ENCODE results near the gene BDNF.
"Not testable (repeated sequence)": the region's sequence is repeated elsewhere in the genome, so short reads cannot be mapped to it uniquely, and the experiment has no call there.

The BDNF gene

DNA sequence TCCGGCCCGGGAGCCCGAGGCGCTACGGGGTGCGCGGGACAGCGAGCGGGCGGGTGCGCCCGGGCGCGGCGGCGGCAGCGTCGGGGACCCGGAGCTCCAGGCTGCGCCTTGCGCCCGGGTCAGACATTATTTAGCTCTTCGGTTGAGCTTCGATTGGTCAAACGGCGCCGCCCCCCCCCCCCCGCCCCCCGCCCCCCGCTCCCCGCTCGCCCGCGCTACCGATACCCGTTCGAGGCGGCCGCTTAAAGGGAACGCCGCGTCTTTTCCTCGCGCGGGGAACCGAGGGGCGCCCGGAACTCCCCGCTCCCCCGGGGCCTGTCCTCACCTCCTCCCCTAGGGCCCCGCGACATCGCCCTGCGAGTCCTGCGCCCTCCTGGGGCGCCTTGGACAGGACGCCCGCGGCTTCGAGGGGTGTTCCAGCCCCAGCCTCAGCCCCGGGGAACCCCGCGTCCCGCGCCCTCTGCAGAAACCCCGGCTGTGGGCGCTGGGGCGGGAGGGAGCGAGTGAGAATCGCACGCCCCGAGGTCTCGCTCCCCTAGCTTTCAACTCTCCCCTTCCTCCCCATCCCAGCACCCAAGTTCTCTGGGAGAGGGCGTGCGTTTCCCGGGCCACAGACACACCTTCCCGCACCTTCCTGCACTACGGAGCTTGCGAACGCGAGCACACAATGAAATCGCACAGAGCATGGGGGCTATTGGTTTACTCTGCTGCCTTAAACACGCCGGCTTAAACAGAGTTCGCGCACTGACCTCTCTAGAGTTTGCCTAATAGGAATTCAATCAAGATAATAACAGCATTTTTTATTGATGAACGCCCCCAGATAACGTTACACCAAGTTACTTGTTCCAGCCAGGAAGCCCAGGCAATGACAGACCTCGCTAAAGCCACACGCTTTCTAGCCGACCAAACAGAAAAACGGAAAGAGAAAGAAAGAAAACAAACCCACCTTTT lies at the start of gene BDNF:
Gene BDNF, minus strand, starts transcription at position 105 of the 951 bp plus-strand sequence. CDS start 41,891 bp downstream, outside the sequence.
- peak in 1 of 2 experiments; percentile 25 for DNase-seq

DNA sequence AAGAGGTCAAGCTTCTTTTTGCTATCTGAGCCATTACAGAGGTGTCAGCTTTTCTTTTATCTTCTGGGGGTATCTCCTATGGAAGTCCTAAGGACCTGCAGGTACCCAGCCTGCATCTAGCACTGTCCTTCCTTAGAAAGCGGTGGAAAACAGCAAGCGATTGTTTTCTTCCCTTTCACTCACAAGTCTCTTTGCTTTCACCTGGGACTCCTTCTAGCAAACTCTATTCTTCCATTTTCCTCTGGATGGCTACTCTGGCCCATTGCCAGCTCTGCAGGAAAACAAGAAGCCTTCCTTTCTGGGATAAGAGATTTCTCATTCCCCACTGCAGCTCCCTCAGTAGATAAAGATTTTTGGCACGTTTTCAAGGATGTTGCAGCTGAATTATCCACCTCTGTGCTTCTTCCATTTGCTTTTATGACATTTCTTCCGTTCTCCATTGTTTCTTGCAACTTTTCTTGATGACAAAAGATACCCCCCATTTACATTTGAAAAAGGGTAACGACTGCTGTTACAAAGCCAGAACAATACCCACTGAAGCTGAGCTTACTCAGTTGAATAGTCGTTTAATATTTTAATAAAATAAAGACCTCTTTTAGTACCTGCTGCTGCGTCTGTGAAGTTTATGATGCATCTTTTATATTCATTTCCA lies 40.2 kb upstream of the BDNF start:
- DNase-seq, result no peak

DNA sequence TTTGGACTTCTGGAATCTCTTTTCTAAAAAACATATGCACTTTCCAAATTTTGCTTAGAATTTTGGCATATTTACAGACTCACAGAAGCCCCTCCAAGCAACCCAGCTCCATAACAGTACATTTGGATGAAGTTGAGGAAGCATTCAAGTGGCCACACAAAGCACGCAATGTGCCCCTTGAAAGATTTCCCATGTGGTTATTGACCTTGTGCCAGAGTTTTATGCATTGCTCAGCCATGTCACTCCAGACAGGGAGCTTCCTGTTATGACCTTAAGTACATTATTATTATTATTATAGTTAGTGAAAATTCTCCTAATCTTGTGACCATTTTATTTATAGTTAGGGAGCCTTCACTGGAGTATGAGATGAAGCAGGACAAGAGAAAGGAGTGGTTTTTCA lies 35.0 kb upstream of the BDNF start:
- no peak for DNase-seq

DNA sequence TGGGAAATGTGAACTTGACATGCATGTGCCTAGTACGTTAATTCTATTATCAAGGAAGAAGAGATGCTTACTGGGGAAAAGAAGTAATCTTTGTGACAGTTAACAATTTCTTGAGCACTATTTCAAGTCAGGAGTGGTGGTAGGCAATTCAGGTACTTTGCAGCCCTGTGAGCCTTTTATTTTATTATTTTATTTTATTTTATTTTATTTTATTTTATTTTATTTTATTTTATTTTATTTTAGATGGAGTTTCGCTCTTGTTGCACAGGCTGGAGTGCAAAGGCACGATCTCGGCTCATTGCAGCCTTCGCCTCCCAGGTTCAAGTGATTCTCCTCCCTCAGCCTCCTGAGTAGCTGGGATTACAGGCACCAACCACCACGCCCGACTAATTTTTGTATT lies 31.5 kb upstream of the BDNF start:
- not testable (repeated sequence) for DNase-seq

DNA sequence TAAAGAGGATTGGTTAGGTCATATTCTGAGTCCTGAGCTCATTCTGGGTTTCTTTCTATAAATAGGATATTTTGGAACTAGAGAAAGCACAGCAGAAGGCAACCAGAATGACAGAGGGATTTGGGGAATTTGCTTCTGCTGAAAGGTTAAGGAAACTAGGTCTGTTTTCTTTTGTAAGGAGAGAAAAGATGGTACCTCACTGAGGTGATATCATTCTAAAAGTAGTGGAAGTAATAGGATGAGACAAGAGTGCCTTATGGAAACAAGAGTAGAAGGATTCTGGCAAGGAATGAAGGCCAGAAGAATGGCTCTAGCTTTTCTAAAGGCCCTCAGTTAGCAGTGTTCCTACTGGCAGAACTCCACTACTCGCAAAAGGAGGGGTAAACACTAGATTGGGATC lies 26.7 kb upstream of the BDNF start:
- DNase-seq, result no peak

DNA sequence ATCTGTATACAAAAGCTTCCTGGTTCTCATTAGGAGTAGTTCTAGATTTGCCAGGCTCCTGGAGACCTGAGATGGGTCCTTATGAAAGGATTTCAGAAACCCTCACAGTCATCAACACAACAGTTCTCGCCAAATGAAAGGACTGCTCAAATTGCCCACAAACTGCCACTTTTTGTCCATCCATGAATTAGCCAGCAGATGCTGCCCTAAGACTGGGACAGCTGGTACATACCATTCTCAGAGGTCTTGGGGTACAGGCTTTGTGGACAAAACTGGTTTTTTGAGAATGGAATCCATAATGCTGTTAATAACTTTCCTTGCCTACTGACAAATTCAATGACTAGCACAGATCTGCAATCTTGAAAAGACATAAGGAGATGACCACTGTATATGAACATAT lies 23.4 kb upstream of the BDNF start:
- DNase-seq, result no peak

DNA sequence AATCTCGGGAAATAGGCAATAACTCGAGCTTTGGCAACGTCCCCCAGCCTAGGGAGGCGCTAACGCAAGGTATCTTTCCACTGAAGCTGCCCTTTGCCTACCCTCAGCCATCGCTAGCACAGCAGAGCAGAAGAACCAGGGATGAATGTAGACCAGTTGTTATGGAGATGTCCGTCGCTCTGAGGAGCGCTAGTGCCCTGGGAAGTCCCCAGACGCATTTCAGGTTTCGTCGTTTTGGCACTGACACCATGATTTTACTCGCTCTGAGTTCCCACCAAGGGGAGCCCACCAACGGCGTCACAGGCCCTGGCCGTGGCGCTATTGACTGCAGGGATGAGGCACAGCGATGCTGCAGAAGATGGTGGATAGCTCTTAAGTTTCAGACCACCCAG lies 22.7 kb upstream of the BDNF start:
- no peak for DNase-seq

DNA sequence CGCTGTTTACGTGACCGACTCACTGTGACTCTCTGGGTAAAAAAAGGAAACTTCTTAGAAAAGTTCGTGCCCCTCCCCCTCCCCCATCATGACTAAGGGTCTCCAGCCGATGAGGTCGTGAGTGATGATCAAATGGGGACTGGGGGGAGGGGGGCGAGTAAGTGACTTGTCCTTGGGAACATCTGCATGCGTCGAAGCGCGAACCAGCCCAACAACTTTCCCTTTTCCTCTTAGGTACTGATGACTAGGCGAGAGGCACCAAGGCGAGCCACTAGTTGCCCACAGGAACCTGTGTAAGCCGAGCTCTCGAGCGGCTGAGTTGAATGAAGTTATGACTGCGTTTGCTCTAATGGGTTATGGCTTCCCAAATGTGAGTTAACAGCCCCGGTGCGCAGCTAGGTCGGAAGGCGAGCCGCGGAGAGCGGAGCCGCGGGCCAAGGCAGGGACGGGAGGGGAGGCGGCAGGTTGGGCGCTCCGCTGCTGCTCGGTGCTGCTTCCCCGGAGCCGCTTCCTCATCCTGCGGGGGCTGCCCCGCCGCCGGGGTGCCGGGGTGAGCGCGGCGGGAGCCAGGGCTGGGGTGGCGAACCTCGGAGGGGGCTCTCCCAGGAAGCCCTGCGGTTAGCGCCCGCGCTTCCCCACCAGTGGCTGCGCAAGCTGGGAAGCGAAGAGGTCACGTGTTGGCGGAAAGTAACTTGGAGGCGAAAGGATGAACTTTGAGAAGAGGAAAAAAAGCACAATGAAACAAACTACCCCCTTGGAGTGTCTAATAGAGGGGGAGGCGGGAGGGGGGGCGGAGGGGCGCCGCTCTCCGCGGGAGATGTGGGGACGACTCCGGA lies 22.1 kb upstream of the BDNF start:
- DNase-seq, result peak; percentile 34 to 47

DNA sequence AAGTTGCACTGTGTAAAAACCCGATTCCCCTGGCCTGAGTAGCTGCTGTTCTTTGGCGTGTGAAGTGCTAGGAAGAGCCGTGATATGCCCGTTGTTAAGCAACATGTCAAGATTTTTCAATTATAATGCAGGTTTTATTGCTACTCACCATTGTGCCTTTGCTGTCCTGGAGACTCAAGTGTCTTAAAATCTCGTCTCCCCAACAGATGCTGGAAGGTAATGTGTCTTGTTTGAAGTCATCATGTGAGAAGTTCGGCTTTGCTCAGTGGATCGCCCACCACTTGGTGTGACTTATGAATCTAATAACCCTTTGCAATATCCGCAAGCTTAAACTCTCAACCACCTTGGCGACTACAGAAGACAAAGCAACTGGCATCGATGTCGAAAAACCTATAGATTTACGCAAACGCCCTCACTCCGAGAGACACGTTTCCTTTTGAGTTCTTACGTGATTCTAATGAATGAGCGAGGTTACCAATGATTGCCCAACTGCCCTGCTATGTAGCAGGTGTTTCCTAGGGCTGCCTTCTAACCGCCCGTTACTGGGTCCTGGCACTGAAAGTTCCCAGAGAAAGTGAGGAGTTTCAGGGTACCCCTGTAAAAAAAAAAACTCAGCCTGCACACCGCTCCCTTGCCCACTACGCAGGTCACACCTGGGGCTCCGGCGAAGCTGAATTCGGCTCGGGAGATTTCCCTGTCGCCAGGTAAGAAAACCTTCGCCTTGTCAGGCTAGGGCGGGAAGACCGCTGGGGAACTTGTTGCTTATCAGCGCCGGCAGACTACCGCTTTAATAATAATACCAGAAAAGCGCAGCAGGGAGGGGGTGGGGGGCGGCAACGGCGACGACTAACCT lies 21.2 kb upstream of the BDNF start:
- DNase-seq, result no peak

DNA sequence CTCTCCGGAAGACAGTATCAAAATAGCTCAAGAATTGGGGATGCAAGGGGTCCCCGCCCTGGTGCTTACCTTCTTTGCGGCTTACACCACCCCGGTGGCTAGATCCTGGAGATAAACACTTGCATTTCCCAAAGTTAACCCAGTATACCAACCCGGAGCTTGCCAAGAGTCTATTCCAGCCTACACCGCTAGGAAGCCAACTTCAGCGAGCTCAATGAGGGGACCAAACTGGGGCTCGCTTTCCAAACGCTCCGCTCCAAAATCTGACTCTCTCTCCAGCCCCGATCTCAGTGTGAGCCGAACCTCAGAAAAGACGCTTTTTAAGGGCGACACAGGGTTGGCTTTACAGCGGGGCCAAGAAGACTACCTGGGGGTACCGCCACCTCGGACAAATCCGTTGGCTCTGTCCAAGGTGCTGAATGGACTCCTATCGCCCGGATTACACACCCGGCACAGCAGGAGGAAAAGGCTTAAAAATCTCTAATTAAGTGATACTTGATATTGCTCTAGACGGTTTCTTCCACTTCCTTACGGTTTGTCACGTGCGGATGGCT lies 20.1 kb upstream of the BDNF start:
- DNase-seq, result no peak

DNA sequence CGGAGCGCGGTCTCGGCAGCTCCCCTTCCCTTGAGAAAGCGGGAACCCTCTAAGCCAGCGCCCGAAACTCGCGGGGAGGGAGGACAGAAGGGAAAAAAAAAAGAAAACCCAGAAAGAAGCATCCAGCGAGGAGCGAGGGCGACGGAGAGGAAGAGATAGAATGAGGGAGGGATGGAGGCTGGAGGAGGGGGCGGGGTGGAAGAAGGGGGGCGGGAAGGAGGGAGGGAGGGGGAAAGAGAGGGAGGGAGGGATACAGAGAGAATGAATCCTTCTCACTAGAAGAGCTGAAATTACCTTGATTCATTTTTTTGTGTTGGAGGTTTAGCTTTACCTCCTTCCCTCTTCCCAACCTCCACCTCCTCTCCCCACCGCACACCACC lies 19.3 kb upstream of the BDNF start:
- no peak for DNase-seq

DNA sequence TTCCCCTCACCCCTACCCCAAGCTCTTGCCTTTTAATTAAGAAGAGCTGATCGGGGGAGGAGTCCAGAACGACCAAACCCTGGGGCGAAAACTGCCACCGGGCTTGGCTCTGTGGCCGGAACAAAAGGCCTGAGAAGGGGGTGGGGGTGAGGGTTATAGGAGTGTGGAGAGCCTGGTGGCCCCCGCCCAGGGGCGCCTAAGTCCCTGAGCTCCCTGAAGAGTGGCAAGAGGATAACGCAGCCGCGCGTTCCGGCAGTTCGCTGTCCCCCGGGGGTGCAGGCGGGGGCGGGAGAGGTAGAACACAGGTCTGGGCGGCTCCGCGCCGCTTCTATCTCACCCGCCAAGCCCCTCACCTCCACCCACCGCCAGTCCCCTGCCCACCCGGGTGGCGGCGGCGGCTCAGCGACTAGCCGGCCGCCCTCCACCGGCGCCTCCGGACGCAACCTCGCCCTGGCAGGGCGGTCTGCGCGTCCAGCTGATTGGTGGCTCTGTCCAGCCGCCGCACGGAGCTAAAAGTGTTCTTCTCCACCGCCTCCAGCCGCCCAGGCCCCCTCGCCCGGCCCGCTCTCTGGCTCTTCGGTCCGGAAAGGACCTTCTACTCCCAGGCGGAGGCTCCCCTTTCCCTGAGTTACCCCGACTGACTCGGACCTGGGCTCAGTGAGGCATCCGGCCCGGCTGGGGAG lies 18.7 kb upstream of the BDNF start:
- DNase-seq, result no peak

DNA sequence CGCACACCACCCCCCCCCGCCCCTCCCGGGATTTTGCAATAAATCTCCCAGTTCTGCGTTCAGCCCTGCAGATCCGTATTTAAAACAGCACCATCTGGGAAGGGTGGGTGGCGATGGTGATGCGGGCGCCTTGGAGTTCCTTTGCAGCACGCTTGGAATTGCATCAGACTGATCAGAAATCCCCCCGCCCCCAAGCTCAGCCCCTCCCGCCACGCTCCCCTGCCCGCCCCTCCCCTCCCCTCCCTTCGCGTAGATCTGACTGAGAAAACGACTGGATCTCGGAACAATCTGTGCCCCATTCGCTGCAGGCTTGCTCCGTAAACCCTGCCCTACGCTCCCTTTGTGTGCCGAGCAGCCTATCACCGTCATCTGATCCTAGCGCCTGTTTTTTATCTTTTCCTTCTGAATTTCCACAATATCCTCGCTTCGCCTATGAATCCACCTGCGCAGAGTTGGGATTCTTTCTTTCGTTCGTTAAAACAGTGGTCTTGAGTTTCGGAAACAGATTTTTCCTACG lies 18.1 kb upstream of the BDNF start:
- DNase-seq, result no peak

DNA sequence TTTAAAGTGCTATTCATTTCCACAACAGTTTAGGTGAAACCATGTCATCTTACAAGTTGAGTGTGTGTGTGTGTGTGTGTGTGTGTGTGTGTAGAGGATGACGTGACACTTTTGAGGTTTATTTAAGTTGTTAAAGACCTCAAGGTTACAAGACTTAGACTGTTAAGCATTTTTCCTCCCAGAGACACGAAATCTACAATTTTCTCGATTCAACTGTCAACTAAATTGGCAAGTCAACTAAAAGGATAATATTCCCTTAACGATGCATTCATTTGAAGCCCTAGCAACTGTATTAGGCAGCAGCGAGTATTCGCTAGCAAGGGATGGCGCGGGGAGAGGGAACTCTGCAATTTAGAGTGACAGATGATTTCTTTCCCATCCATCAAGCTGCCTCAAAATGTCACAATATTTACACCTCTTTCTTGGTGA lies 17.6 kb upstream of the BDNF start:
- DNase-seq, result no peak

DNA sequence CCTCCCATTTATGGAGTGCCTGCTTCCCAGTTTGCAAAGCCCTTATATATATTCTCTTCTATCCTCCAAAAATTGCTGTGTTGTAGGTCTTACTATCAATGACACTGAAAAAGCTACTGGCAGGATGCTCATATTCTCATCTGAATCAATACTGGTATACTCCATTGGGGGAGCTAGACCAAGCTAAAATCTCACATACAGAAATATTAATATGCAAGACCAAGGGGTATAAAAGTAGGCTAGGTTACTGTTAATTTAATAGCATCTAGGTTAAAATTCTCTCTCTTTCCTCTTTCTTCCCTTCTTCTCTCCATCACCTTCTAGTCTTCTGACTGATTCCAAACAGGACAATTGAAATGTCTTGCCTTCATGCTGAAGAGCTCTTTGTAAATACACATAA lies 17.1 kb upstream of the BDNF start:
- peak in 1 of 2 experiments; percentile 25 for DNase-seq

DNA sequence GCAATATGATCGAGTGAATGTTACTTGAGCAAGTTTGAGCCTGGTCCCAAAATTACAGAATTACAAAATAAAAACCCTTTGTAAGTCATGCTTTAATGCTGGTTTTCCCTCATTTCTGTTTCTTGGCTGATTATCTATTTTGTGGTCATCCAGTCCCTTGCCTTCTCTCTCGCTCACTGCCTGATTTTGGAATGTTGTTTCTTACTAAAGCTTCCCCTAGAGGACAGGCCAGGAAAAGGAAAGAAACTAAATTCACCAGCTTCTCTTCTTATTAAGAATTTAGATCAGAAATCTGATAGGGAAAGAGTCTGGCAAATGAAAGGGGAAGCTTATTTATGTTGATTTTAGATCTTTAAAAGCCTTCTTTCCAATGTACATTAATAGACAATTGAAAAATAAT lies 16.6 kb upstream of the BDNF start:
- DNase-seq, result no peak

DNA sequence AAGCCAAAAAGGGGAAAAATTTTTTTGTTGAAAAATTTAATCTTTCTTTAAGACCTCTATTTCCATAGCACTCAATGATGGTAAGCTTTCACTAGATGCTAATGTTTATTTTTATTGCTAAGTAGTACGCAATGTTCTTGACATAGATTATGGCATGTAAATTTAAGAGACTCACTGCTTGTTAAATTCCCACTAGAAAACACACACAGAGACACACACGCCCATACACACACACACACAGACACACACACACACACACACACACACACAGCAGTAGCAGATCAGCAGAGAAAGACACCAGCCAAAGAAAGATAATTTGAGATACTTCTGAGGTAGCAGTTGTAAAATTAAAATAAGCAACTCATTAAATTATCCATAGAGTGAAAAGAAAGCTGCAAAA lies 16.0 kb upstream of the BDNF start:
- DNase-seq, result no peak

DNA sequence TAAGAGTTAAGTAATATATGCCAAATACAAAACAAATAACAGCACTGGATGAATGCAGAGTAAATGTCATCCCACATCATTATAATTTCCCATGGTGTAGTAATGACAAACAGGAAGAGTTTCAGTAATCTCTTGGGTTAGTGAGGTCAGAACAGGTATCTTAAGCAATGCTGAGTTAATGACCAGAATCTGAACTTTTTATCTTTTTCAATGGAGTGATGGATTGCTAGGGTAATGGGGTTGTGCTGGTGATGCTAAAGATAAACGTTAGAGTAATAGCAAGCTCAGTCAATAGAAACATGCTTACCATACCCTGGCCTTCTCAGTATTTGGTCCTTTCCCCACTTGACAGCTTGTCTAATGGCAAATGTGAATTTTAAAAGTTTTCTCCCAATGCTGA lies 11.5 kb upstream of the BDNF start:
- DNase-seq, result no peak

DNA sequence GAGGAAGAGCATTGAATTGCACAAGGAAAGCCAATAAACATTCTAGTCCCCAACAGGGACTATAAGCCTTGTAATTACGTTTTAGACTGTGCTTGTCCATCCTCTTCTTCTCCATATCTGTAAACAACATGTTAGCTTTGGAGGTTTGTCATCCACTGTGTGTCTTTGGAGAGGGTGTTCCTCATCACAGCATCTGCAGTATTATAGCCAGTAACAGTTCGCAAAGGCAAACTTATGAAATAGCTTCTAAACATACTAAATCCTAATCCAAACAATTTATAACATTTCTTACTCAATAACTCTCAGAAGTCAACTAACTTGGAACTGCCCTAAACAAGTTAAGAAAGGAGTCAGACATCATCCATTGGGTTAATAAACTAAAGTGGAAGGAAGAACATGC lies 10.3 kb upstream of the BDNF start:
- no peak for DNase-seq

DNA sequence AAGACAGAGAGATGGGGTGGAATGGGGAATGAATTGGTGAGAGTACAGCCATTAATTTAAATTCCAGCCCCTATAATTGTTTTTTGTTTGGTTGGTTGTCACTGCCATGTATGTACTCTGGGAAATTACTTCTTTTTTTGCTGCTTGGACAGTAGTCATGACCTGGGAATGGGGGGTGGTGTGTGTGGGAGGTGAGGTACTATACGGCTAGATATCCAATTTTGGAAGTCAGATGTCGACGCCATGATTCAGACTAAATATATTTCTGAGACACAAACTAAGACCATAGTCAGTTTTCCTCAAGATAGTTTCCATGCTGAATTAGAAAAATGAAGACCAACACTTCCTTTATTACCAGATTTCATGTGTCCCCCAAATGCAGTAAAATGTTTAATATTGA lies 7.4 kb upstream of the BDNF start:
- no peak for DNase-seq

Measured in Kasumi-1 (cell line).